PFSK-1 (cell line): ENCODE measurements around the gene KLF13.

ENCODE experiments used
- FOXP2 ChIP-seq: optimal IDR thresholded peaks from 2 replicates; pipeline ENCODE3; 2011; ENCODE audit warnings: borderline replicate concordance, control low read depth, inconsistent platforms; ENCODE audit not compliant: insufficient read depth; ENCODE audit errors: extremely low read length, extremely low read depth
- POLR2AphosphoS5 ChIP-seq: IDR thresholded peaks from 2 replicates; pipeline ENCODE4 v1.6.1; 2012; ENCODE audit warnings: low read depth, mild to moderate bottlenecking, control low read depth, low read length, moderate library complexity
- SIN3A ChIP-seq: IDR thresholded peaks from 2 replicates; pipeline ENCODE4 v1.6.1; 2012; ENCODE audit warnings: mild to moderate bottlenecking, low read length, moderate library complexity, borderline replicate concordance; ENCODE audit not compliant: insufficient read depth
- TAF1 ChIP-seq: IDR thresholded peaks from 2 replicates; pipeline ENCODE4 v1.6.1; 2012; ENCODE audit warnings: low read length, control low read depth, borderline replicate concordance; ENCODE audit not compliant: insufficient read depth
- TF ChIP-seq, protein P1 (sequence below), 2 experiments: IDR thresholded peaks; 2 replicates each; pipeline versions ENCODE4 v1.6.1 to v1.8.0; 2011 to 2012; ENCODE audit warnings: low read depth in 2 of 2, low read length in 2 of 2, control low read depth in 1 of 2, inconsistent platforms in 1 of 2, mild to moderate bottlenecking in 1 of 2, moderate library complexity in 1 of 2; ENCODE audit not compliant: insufficient read depth in 1 of 2

Gene KLF13

DNA sequence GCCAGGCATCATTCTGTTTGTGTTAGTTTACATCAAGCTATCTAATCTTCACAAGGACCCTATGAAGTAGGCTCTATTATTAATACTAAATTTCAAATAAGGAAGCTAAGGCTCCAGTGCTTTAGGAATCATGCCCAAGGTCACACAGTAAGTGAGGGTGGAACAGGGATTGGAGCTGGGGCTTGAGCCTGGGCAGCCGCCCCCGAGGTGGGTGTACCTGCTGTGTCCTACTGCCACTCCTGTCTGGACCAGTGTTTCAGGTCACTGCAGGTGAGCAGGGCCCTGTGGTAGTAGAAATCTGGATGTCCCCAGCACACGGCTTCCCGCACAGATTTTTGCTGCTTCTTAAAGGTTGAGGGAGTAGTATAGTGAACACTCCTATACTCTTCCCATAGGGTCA lies 6.5 kb downstream of the KLF13 start:
- no peak for TF ChIP-seq FOXP2
- TF ChIP-seq, protein P1, sequence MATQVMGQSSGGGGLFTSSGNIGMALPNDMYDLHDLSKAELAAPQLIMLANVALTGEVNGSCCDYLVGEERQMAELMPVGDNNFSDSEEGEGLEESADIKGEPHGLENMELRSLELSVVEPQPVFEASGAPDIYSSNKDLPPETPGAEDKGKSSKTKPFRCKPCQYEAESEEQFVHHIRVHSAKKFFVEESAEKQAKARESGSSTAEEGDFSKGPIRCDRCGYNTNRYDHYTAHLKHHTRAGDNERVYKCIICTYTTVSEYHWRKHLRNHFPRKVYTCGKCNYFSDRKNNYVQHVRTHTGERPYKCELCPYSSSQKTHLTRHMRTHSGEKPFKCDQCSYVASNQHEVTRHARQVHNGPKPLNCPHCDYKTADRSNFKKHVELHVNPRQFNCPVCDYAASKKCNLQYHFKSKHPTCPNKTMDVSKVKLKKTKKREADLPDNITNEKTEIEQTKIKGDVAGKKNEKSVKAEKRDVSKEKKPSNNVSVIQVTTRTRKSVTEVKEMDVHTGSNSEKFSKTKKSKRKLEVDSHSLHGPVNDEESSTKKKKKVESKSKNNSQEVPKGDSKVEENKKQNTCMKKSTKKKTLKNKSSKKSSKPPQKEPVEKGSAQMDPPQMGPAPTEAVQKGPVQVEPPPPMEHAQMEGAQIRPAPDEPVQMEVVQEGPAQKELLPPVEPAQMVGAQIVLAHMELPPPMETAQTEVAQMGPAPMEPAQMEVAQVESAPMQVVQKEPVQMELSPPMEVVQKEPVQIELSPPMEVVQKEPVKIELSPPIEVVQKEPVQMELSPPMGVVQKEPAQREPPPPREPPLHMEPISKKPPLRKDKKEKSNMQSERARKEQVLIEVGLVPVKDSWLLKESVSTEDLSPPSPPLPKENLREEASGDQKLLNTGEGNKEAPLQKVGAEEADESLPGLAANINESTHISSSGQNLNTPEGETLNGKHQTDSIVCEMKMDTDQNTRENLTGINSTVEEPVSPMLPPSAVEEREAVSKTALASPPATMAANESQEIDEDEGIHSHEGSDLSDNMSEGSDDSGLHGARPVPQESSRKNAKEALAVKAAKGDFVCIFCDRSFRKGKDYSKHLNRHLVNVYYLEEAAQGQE (IDR thresholded peaks at IDR 0.05; ENCODE audit: insufficient read depth in 1 of 2, low read depth in 2 of 2, low read length in 2 of 2) = no peak
- no peak for TF ChIP-seq TAF1

DNA sequence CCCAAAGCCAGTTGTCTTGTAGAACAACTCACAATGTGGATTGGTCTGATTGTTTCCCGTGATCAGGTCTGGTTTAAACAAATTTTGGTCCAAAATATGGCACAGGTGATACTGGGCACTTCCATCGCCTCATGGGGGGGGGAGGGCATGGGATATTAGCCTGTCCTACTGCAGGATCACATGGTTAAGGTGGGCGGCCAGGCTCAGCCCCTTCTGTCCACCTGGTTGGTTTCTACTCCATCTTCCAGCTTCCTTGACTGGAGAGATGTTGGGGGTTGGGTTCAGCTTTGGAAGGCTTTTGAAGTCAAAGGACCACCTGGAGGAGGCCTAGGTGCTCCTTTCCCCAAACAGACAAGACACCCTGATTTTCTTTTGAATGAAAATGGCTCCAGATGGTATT lies 7.2 kb downstream of the KLF13 start:
- TF ChIP-seq POLR2AphosphoS5 (no peak), FOXP2 (no peak), SIN3A (no peak), TAF1 (no peak)
- TF ChIP-seq, protein P1 (IDR thresholded peaks at IDR 0.05; ENCODE audit: insufficient read depth in 1 of 2, low read depth in 2 of 2, low read length in 2 of 2) = no peak

DNA sequence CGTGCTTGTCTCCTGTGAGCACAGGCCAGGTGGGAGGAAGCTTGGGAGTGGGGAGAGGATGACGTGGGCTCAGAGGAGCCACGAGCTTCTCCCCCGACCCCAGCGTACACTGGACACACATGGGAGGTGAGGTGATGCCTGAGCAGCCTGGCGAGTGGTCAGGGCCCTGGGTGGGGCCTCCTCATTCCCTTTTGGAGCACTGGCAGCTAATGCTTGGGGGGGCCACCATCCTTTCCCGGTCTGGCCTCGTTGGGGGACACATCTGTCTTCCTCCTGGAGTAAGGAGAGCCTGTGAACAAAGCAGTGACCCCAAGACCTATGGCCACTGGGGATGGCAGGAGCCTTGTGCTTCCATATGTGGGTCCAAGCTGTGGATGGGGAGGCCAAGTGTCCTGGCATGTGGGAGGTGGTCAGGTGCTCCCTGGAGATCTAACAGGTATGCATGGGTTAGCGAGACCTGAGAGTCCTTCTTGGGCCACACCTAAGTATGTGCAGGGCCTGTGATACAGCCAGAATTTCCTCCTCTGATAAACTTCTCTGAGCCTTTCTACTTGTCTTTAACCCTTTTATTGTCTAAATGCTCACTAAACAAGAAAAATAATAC lies 9.5 kb downstream of the KLF13 start:
- TF ChIP-seq SIN3A (no peak), FOXP2 (no peak), POLR2AphosphoS5 (no peak), TAF1 (no peak)
- TF ChIP-seq, protein P1 (IDR thresholded peaks at IDR 0.05; ENCODE audit: insufficient read depth in 1 of 2, low read depth in 2 of 2, low read length in 2 of 2) = no peak

DNA sequence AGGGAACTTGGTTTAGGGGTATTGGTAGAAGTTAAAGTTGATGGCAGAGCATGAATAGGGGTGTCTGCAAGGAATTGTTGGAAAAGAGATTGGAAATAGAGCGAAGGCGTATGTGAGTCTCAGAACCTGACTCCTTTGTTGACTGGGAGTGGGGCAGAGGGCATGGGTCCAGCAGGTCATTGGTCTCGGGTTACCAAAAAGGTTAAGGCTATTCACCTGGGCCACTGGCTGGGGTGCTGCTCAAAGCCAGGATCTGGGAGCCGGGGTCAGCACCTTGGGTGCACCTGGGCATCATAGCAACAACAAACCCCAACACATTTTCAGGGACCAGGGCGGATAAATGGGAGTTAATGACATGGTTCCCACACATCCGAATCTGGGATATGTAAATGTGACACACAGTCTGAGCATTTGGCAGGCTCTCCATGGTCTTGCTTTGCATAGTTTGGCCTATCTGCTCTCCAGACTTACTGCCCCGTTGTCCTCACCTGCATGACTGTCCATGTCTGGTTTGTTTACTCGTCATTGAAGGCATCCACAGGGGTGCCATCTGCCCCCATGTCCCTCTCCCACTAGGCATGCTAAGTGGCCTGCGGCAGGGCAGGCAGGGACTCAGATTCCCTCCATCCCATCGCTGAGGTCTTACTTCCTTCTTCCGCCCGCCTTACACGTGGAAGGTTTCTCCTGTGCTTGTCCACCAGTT lies 10.1 kb downstream of the KLF13 start:
- no peak for TF ChIP-seq POLR2AphosphoS5
- TF ChIP-seq SIN3A = no peak
- no peak for TF ChIP-seq TAF1
- no peak for TF ChIP-seq FOXP2
- TF ChIP-seq, protein P1 (IDR thresholded peaks at IDR 0.05; ENCODE audit: insufficient read depth in 1 of 2, low read depth in 2 of 2, low read length in 2 of 2) = no peak
